T-helper 17 cell (primary cell): ENCODE data around the gene CAP1. TPM values are rescaled to one million over a fixed set of nuclear protein-coding genes. Genes with fewer than 3 reads are reported as not detected.

Source experiments
- ATAC-seq: fragments of 150-1000 bp; cut with Tn5 transposase; 2 replicates; pipeline ENCODE4 v1.10.0; 2021; ENCODE audit warnings: mild to moderate bottlenecking, moderate library complexity
- DNase-seq, 3 donors: peaks; one replicate each; pipeline versions ENCODE4 v3.0.0 to v3.0.0-alpha.2; 2020 to 2021
- H3K9me3 ChIP-seq: one replicate; pipeline ENCODE4 v1.7.0; 2013; ENCODE audit warnings: low read length, mild to moderate bottlenecking; ENCODE audit not compliant: control insufficient read depth, poor library complexity, severe bottlenecking
- H3K27ac Mint-ChIP-seq: one replicate; pipeline ENCODE4 v1.8.0; 2022; ENCODE audit warnings: mild to moderate bottlenecking, moderate library complexity, mixed read lengths
- H3K27me3 Mint-ChIP-seq: one replicate; pipeline ENCODE4 v1.8.0; 2022; ENCODE audit warnings: mixed read lengths
- H3K36me3 Mint-ChIP-seq: one replicate; pipeline ENCODE4 v1.8.0; 2022; ENCODE audit warnings: low read depth, mixed read lengths
- H3K4me1 Mint-ChIP-seq: one replicate; pipeline ENCODE4 v1.8.0; 2022; ENCODE audit warnings: mild to moderate bottlenecking, mixed read lengths
- H3K4me3 Mint-ChIP-seq: one replicate; pipeline ENCODE4 v1.8.0; 2022; ENCODE audit warnings: mild to moderate bottlenecking, moderate library complexity, mixed read lengths
- total RNA-seq, 4 donors: library from RNA in 2 of 4; stranded (reverse) in 2 of 4; gene quantifications; one replicate each; pipeline ENCODE4 v1.2.3 and lab custom pipeline; 2022 to 2026

CAP1 gene
- total RNA-seq, 2 donors from 2014 or later: 244 to 273 TPM

- H3K9me3 ChIP-seq: no peaks in the 10 kb centered on the region
- no peaks in the 10 kb centered on the region for H3K27me3 Mint-ChIP-seq
- ATAC-seq (peak; percentile 26), DNase-seq (peak; percentile 18 to 50 (median 46))
- peak overlapping the region; percentile 97 for H3K27ac Mint-ChIP-seq
- peaks cover 15% of the 10 kb centered on the region for H3K36me3 Mint-ChIP-seq
- peaks cover 47% of the 10 kb centered on the region for H3K4me1 Mint-ChIP-seq
- peak overlapping the region; percentile 98 for H3K4me3 Mint-ChIP-seq
Measured at GRCh38 chr1:40039757-40040510, 595 bp upstream of the CAP1 start.

- ATAC-seq (no peak), DNase-seq (no peak)
- peaks cover 18% of the 10 kb centered on the region for H3K36me3 Mint-ChIP-seq
- peak overlapping the region; percentile 98 for H3K4me3 Mint-ChIP-seq
- peak overlapping the region; percentile 97 for H3K27ac Mint-ChIP-seq
- H3K4me1 Mint-ChIP-seq: peaks cover 58% of the 10 kb centered on the region
- H3K27me3 Mint-ChIP-seq: no peaks in the 10 kb centered on the region
- H3K9me3 ChIP-seq: no peaks in the 10 kb centered on the region
Measured at GRCh38 chr1:40041466-40041838, 923 bp downstream of the CAP1 start.

DNA sequence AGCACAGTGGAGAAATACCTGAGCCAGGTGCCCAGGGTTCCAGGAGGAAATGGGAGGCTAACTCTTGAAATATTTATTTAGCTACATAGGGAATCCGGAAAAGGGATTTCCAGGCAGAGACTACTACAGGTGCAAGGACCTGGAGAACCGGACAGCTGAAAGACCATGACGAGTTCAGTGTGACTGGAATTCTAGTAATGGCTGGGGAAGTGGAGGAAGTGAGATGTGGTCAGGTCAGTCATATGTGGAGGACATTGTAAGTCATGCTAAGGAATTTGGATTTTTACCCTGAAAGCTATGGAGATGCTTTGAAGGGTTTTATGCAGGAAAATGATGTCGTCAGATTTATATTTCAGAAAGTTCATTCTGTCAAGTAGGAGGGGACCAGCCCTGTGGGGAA, 1.8 kb downstream of the CAP1 start:
- no peaks in the 10 kb centered on the region for H3K27me3 Mint-ChIP-seq
- no peak for DNase-seq
- no peak for ATAC-seq
- H3K9me3 ChIP-seq: no peaks in the 10 kb centered on the region
- peak overlapping the region; percentile 98 for H3K4me3 Mint-ChIP-seq
- peak overlapping the region; percentile 97 for H3K27ac Mint-ChIP-seq
- H3K36me3 Mint-ChIP-seq: peaks cover 18% of the 10 kb centered on the region
- H3K4me1 Mint-ChIP-seq: peaks cover 60% of the 10 kb centered on the region

- H3K27ac Mint-ChIP-seq: peak overlapping the region; percentile 97
- H3K9me3 ChIP-seq: no peaks in the 10 kb centered on the region
- H3K36me3 Mint-ChIP-seq: peaks cover 18% of the 10 kb centered on the region
- peak overlapping the region; percentile 98 for H3K4me3 Mint-ChIP-seq
- H3K27me3 Mint-ChIP-seq: no peaks in the 10 kb centered on the region
- H3K4me1 Mint-ChIP-seq: peaks cover 61% of the 10 kb centered on the region
- no peak for ATAC-seq
- DNase-seq: no peak
Measured at GRCh38 chr1:40044110-40044509, 3.6 kb downstream of the CAP1 start.

GRCh38 chr1:40045182-40045581, 4.7 kb downstream of the CAP1 start:
- Mint-ChIP-seq H3K27ac (peak overlapping the region; percentile 97), H3K4me1 (peaks cover 64% of the 10 kb centered on the region), H3K36me3 (peaks cover 20% of the 10 kb centered on the region), H3K4me3 (peak overlapping the region; percentile 98), H3K27me3 (no peaks in the 10 kb centered on the region)
- no peaks in the 10 kb centered on the region for H3K9me3 ChIP-seq
- DNase-seq: no peak
- no peak for ATAC-seq

DNA sequence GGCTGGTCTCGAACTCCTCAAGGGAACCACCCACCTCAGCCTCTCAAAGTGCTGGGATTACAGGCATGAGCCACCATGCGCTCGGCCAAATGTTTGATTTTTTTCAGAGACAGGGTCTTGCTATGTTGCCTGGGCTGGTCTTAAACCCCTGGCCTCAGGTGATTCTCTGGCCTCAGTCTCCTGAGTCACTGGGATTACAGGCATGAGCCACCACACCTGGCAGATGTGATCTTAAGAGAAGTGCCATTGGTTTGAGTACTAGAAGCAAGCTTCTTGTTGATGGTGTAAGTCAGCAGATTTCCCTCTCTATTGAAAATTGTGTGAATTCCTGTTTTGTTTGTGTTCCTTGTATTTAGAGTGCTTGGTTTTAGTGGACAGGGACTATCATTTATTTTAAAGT, 5.2 kb downstream of the CAP1 start:
- H3K4me3 Mint-ChIP-seq: peak overlapping the region; percentile 98
- no peaks in the 10 kb centered on the region for H3K9me3 ChIP-seq
- H3K36me3 Mint-ChIP-seq: peaks cover 18% of the 10 kb centered on the region
- ATAC-seq (no peak), DNase-seq (no peak)
- H3K27me3 Mint-ChIP-seq: no peaks in the 10 kb centered on the region
- peak overlapping the region; percentile 97 for H3K27ac Mint-ChIP-seq
- peaks cover 62% of the 10 kb centered on the region for H3K4me1 Mint-ChIP-seq

- Mint-ChIP-seq H3K4me1 (peaks cover 66% of the 10 kb centered on the region), H3K4me3 (peak overlapping the region; percentile 59), H3K27me3 (no peaks in the 10 kb centered on the region), H3K36me3 (peaks cover 17% of the 10 kb centered on the region), H3K27ac (peak overlapping the region; percentile 80)
- DNase-seq (no peak), ATAC-seq (no peak)
- H3K9me3 ChIP-seq: no peaks in the 10 kb centered on the region
Measured at GRCh38 chr1:40047276-40047675, 6.7 kb downstream of the CAP1 start.

- H3K9me3 ChIP-seq: no peaks in the 10 kb centered on the region
- Mint-ChIP-seq H3K27me3 (no peaks in the 10 kb centered on the region), H3K4me3 (peak overlapping the region; percentile 59), H3K4me1 (peaks cover 63% of the 10 kb centered on the region), H3K36me3 (peaks cover 12% of the 10 kb centered on the region), H3K27ac (peak overlapping the region; percentile 80)
- no peak for ATAC-seq
- DNase-seq: no peak
Measured at GRCh38 chr1:40047769-40048168, 7.2 kb downstream of the CAP1 start.

DNA sequence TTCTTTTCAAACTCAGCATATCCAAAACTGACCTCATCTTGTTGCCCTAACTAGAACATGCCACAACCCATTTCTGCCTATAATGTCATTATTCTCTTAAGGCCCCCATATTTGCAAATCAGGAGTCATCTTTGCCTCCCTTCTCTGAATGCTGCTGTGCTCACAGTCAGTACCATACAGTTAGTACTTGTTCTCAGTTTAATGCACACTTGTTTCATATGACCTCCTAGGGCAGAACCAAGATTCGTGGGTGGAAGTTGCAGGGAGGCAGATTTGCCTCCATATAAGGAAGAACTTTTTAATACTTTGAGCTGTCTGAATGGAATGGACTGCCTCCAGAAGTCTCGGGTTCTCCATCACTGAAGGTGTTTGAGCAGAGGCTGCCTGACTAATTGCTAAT, 9.2 kb downstream of the CAP1 start:
- DNase-seq (no peak), ATAC-seq (peak; percentile 13)
- no peaks in the 10 kb centered on the region for H3K9me3 ChIP-seq
- Mint-ChIP-seq H3K4me3 (peak overlapping the region; percentile 73), H3K27me3 (no peaks in the 10 kb centered on the region), H3K27ac (peak overlapping the region; percentile 80), H3K36me3 (peaks cover 10% of the 10 kb centered on the region), H3K4me1 (peaks cover 66% of the 10 kb centered on the region)

DNA sequence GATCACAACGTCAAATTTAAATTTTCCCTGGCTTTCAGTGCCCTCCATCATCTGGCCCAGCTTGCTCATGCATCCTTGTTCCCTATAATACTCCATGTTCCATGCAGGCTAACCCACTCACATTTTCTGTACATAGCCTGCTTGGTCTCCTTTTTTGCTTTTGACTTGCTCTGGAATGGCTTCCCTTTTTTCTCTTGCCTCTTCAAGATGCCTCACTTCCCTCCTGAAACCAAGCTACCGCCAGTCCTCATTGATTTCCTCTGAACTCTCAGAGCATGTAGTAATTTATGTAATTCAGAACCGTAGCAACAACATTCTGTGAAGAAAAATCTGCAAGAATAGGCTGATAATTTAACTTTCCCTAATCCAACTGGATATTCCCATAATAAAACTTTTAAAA, 10.3 kb downstream of the CAP1 start:
- ATAC-seq (no peak), DNase-seq (no peak)
- Mint-ChIP-seq H3K4me3 (peak overlapping the region; percentile 80), H3K27me3 (no peaks in the 10 kb centered on the region), H3K27ac (peak overlapping the region; percentile 96), H3K4me1 (peaks cover 63% of the 10 kb centered on the region), H3K36me3 (peaks cover 9% of the 10 kb centered on the region)
- no peaks in the 10 kb centered on the region for H3K9me3 ChIP-seq

GRCh38 chr1:40053138-40053887, 12.8 kb downstream of the CAP1 start:
- H3K36me3 Mint-ChIP-seq: peaks cover 9% of the 10 kb centered on the region
- DNase-seq (no peak), ATAC-seq (no peak)
- no peaks in the 10 kb centered on the region for H3K27me3 Mint-ChIP-seq
- H3K9me3 ChIP-seq: no peaks in the 10 kb centered on the region
- peak overlapping the region; percentile 90 for H3K27ac Mint-ChIP-seq
- peaks cover 74% of the 10 kb centered on the region for H3K4me1 Mint-ChIP-seq
- no peak overlapping the region for H3K4me3 Mint-ChIP-seq

GRCh38 chr1:40056519-40057309, 16.2 kb downstream of the CAP1 start:
- Mint-ChIP-seq H3K36me3 (peaks cover 8% of the 10 kb centered on the region), H3K27ac (peak overlapping the region; percentile 90), H3K4me1 (peaks cover 76% of the 10 kb centered on the region), H3K4me3 (peak overlapping the region; percentile 46), H3K27me3 (no peaks in the 10 kb centered on the region)
- no peak for DNase-seq
- ATAC-seq: no peak
- H3K9me3 ChIP-seq: no peaks in the 10 kb centered on the region
